ENCODE measurements around the gene KLK2.

KLK2 gene

GRCh38 chr19:50873056-50873455 lies at the start of gene KLK2:
Gene KLK2, plus strand, starts transcription at chr19:50873439. Its CDS starts 35 bp downstream, at chr19:50873474.
- no peak for DNase-seq

DNA sequence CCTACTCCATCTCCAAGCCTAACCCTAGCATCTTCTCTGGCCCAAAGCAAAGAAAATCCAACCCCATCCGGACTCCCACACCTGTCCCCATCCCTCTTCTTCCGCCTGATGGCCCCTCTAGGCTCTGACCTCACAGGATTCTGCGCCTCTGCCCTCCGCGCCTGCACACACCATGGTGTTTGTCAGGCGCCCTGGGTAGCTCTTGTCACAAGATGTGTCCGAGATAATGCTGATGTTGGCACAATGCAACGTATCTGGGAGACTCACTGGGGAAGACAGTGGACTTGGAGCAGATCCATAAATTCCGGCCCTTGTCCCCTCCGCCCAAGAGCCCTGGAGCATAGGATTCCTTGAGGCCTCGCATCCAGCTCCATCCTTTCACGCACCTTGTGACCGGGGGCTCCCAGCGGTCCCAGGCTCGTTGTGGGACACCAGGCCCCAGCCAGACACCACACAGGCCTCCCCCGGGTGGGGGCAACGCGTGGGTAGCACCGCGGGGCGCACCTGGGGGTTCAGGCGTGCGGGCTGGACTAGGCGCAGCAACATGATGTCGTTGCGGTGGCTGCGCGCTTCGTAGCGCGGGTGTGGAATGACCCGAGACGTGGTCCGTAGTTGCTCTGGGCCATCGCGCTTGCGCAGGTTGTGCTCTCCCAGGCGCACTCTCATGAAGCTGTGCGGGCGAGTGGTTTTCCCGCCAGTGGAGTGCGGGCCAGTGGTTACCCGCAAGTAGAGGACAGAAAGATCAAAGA lies 46.6 kb upstream of the KLK2 start:
- no peak for DNase-seq

DNA sequence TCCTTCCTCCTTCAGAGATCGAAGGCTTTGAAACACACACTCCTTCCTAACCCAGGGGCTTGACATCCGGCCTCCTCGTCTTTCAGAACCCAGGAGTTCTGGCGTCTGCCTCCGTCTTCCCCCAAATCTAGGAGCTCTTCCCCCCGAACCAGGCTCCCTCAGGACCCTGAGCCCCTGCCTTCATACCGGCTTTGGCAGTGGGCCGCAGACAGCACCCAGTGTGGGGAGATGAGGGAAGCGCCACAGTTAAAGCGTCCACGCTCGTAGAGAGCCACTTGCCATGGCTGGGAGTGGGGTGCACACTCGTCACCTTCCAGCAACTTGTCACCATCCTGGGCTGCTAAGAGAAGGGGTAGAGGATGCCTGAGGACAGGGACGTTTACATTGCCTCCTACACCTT lies 45.8 kb upstream of the KLK2 start:
- DNase-seq = no peak

DNA sequence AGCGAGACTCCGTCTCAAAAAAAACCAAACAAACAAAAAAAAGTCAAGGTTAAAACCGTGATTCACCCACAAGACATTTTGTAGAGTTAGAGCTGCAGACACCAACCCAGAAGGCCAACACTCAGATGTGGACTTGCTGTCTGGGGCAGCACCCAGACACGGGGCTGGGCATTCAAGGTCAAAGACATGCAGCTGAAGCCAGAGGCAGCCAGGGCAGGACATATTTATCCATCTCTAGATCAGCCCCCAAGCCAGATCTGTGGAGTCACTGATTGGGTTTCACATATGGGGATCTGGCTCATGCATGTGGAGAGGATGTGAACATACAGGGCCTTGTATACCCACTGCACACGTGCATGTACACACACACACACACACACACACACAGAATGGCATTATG lies 43.4 kb upstream of the KLK2 start:
- DNase-seq = no peak

- no peak for DNase-seq
These were observed 42.8 kb upstream of the KLK2 start for GRCh38 chr19:50830266-50831025.

DNA sequence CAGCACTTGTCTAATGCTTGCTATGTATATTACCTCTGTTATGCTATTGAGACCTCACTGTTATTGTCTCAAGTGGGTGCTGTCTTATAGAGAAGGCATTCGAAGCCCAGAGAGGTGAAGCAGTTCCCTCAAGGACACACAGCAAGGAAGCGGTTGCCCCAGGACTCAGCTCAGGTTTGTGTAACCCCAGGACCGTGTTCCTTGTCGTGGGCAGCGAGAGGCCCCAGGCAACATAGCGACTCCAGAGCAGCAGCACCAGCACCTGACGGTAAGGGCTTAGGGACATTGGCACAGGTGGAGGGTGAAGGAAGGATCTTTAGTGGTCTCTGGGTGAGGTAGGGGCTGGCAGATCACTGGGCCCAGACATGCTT lies 42.2 kb upstream of the KLK2 start:
- DNase-seq = no peak

DNA sequence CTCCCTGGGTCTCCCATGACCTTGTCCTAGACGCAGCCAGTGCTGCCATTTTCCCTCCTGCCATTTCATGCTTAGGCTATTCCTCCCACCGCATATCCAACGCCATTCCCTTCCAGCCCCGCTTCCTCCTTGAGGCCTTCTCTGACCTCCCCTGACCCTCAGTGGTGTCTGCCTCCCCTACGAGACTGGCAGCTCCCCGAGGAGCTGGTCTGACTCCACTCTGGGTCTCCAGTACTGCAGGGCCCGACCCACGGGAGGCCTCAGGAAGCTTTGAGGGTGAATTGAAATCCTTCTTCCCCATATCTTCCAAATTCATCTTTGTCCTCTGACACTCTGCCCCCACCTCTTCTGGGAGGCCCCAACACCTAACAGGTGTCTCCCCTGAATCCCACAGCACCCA lies 40.6 kb upstream of the KLK2 start:
- no peak for DNase-seq

DNA sequence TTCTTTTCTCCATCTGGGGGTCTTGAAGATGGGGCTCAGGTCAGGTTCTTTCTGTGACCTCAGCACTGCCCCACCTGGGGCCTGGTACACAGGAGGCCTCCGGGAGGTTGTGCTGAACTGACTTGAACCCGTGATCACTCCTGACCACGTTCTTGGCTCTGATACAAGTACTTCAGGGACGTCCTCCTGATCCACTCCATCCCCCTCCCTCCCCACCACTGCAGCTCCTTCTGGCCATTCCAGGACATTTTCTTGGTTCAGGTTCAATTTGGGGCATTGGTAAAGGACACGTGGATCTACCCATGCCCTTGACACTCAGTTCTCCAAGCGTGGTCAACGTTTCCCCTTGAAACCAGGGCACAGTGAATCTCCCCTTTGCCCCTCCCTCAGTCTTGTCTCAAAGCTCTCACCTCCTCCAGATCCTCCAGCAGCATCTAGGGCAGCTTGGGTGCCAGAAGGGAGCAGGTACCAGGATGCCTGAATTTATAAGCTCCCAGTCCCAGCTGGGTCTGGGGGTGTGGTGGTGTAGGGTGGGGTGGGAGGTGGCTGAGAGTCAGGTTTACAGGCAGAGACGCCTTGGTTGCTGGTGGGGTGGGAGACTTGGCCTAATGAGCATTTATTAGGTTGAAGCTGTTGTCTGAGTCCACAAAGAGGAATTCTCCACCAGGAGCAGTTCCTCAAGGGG lies 40.0 kb upstream of the KLK2 start, which contains the start of gene KLK15:
TSS of gene KLK15 (minus strand) at position 458 of the 685 bp plus-strand sequence. CDS start 2,082 bp downstream, outside the sequence.
- no peak for DNase-seq

- no peak for DNase-seq
These were observed 39.5 kb upstream of the KLK2 start for GRCh38 chr19:50833802-50834167.

DNA sequence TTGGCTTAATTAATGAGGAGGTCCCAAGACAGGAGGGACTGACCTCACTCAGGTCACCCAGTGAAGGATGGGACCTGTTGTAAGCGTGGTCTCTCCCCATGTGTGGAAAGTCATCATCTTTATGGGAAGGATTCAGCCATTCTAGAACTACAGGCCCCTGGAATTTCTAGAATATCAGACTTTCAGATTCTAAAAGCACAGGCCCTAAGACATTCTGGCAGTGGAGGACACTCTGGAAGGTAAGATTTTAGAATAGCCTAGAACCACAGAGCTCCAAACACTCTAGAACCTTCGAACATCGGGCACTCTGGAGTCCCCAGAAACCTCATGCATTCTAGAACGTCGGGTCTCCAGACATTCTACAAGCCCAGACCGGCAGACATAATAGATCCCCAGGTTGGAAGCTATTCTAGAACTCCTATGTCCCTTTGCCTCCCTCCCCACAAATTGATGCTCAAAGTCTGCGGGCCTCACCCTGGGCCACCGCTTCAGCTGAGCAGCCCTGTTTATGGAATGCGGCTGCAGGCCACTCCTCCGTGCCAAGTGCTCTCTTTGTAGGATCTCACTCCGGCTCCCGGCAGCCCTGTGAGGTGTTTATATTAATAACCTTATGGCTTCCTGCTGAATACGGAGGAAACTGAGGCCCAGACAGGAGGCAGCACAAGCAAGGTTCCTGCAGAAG lies 38.0 kb upstream of the KLK2 start:
- DNase-seq = peak; percentile 3

DNA sequence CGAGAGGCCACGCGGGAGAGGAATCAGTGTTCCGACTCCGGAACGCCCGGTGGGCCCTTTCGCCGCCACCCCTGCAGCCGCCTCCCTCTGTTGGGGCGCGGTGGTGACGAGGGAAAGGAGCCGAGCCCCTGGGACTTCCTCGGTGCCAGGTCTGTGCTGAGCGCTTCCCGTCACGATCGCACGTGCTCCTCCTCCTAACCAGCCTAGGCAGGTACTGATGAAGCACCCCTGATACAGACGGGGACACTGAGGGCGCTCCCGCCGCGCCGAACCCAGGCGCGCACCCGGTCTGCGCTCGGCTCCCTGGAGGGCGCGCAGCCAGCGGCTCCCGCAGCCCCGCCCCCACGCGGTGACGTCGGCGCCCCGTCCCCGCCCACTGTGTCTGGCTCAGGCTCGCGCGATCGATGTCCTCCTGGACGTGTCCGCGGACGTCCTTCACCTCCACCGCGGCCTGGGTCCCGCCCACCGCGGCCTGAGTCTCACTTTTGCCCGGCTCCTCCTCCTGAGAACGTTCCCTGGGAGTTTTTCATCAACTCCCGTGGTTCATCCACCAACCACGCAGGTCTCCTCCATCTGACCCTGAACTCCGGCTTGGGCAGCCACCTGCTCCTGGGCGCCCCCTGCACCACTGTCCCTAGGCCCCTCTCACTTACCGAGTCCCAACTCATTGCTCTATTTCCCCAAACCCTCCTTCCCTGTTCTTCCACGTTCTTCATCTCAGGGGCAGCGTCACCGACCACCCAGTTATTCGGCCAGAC lies 37.3 kb upstream of the KLK2 start:
- peak; percentile 50 for DNase-seq

DNA sequence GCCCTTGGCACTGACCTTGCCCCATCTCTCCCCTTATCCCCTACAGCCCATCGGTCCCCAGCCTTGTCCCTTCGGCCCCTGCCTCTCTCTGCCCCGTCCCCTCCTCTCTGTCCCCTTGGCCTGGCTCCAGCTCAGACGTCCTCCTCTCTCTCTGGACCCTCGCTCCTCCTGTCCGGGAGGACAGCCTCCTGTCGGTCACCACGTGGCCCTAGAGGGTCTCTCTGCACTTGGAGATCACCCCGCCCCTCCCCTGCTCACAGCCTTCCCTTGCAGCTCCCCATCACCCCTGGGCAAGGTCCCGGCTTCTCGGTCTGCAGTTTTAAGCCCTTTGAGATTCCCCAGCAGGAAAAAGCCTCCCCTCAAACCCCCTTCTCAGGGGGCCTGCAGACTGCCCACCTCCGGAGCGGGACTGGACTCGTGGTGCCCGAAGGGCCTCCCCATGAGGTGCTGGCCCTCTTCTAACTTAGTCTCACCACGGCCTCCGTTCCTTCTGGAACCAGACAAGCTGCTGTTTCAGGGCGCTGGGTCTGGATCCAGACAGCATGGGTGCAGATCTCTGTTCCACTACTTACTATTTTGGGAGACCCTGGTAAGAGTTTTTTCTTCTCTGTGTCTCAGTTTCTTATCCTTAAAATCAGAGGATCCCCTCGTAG lies 36.6 kb upstream of the KLK2 start:
- no peak for DNase-seq

GRCh38 chr19:50837300-50837699 lies 35.9 kb upstream of the KLK2 start:
- DNase-seq = no peak

DNA sequence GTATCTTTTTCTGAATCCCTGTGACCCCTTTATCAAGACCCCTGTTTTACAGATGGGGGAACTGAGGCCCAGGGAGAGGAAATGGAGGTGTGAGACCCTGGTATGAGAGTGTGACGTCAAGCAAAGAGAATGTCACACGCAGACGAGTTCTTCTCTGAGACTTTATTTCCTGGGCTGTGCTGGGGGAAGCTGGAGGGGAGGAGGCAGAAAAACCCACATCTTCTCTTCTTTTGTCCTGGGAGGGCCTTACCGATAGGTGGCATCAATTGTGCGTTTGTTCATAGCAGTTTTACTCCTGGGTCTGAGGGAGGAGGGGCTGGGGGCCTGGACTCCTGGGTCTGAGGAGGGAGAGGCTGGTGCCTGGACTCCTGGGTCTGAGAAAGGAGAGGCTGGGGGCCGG lies 35.0 kb upstream of the KLK2 start:
- peak; percentile 4 for DNase-seq

GRCh38 chr19:50839712-50840655 lies 33.3 kb upstream of the KLK2 start:
- no peak for DNase-seq

- no peak for DNase-seq
These were observed 31.1 kb upstream of the KLK2 start for GRCh38 chr19:50842130-50842529.

DNA sequence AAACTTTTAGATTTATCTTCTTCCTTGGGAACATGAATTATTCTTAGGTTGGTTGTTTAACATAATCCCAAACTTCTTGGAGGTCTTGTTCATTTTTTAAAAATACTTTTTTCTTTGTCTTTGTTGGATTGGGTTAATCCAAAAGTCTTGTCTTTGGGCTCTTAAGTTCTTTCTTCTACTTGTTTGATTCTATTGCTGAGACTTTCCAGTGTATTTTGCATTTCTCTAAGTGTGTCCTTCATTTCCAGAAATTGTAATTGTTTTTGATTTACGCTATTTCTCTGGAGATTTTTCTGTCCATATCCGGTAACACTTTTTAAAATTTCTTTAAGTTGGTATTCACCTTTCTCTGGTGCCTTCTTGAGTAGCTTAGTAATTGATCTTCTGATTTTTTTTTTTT lies 30.0 kb upstream of the KLK2 start:
- no peak for DNase-seq

- DNase-seq = no peak
These were observed 29.5 kb upstream of the KLK2 start for GRCh38 chr19:50843701-50844221.

DNA sequence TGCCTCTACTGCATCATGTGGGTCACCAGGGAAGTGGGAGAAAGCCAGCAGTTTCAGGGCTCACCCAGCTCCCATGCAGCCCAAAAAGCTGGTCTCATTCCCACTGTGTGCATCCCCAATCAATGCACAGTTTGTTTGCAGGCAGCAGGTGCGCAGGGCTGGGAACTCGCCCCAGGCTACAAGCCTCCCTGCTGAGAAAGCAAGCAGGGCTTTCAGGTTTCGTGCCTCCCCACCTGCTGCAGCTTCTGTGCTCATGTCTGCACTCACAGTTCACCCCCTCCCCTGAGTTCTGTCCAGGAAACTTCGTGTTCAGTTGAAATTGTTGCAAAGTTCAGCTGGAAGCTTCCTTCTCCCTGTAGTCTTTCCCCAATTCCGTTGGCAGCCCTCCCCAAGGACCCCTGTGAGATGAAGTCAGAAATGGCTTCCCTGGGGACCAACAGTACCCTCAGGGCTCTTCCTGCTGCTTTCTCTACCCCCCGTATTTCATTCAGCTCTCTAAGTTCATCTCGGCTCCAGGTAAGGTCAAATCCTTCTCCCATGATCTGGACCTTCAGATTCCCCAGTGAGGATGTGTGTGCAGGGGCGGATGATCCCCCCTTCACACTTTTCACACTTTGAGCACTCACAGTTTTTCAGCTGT lies 28.8 kb upstream of the KLK2 start:
- no peak for DNase-seq

DNA sequence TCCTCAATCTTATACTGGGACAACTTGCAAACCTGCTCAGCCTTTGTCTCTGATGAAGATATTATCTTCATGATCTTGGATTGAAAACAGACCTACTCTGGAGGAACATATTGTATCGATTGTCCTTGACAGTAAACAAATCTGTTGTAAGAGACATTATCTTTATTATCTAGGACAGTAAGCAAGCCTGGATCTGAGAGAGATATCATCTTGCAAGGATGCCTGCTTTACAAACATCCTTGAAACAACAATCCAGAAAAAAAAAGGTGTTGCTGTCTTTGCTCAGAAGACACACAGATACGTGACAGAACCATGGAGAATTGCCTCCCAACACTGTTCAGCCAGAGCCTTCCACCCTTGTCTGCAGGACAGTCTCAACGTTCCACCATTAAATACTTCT lies 22.5 kb upstream of the KLK2 start:
- no peak for DNase-seq

Measured in fibroblast of skin of right biceps (primary cell).